K562 (cell line): Measurements from ENCODE around the gene IL18RAP. TPM values are rescaled to one million over a fixed set of nuclear protein-coding genes. Genes with fewer than 3 reads are reported as not detected.

ENCODE experiments used
- ATAC-seq: fragments of 200-7000 bp; cut with Tn5 transposase; 3 replicates; pipeline ENCODE4 v1.9.1; 2020; ENCODE audit warnings: moderate library complexity
- BruUV-seq: library from RNA; stranded (reverse); fragments of 400-500 nt; replicated peaks from 2 replicates; lab custom pipeline; 2021; lab: Mats Ljungman, UMichigan
- CTCF ChIA-PET: fragments of 300-600 bp; formaldehyde crosslinking; extraction: SDS; loops from one replicate; lab custom pipeline; 2021; ENCODE audit warnings: low intra/inter-chr PET ratio; lab: Yijun Ruan, JAX
- POLR2A ChIA-PET: fragments of 300-600, 350-650 bp; sonication (Branson Sonifier 250); formaldehyde crosslinking; extraction: SDS; loops from one replicate; lab custom pipeline; 2021; ENCODE audit warnings: antibody characterized with exemption, inconsistent platforms; lab: Yijun Ruan, JAX
- DNase-seq, 4 experiments: peaks; one replicate each; pipeline versions ENCODE4 v3.0.0 to v3.0.0-alpha.2; 2011 to 2018; ENCODE audit warnings: low spot score in 3 of 4, mixed read lengths in 3 of 4; ENCODE audit errors: extremely low read depth in 1 of 4
- FAIRE-seq: peaks from 2 replicates; lab custom pipeline; 2011; peaks lifted over from hg19 to GRCh38; lab: Jason Lieb, UNC
- H2AFZ ChIP-seq: 2 replicates; pipeline ENCODE4 v1.6.0; 2011; ENCODE audit warnings: low read depth, low read length, control low read depth, inconsistent platforms
- H3K27ac ChIP-seq: fragments of 200-600 bp; 3 replicates; pipeline ENCODE4 v1.8.0; 2011; ENCODE audit warnings: low read depth, mild to moderate bottlenecking, control low read depth, inconsistent platforms, low read length, moderate library complexity, mixed read lengths; ENCODE audit errors: extremely low read depth
- H3K27me3 ChIP-seq, 2 experiments: fragments of 300-600 bp in 1 of 2; 2 replicates in 1 of 2; 3 replicates in 1 of 2; pipeline versions ENCODE4 v1.6.0 to v1.8.0; 2011; ENCODE audit warnings: inconsistent platforms in 2 of 2, low read length in 2 of 2, mild to moderate bottlenecking in 1 of 2, mixed read lengths in 1 of 2, moderate library complexity in 1 of 2; ENCODE audit not compliant: control insufficient read depth in 2 of 2, insufficient read depth in 2 of 2
- H3K36me3 ChIP-seq: fragments of 300-600 bp; 3 replicates; pipeline ENCODE4 v1.8.0; 2011; ENCODE audit warnings: mild to moderate bottlenecking, low read length, inconsistent platforms; ENCODE audit not compliant: control insufficient read depth, insufficient read depth
- H3K4me1 ChIP-seq, 2 experiments: fragments of 200-600 bp in 1 of 2; replicated peaks in 1 of 2; 2 replicates in 1 of 2; 3 replicates in 1 of 2; pipeline versions ENCODE4 v1.5.1 to v1.8.0; 2011; ENCODE audit warnings: inconsistent platforms in 2 of 2, low read length in 2 of 2, mild to moderate bottlenecking in 1 of 2, mixed read lengths in 1 of 2, moderate library complexity in 1 of 2; ENCODE audit not compliant: control insufficient read depth in 2 of 2, insufficient read depth in 2 of 2
- H3K4me2 ChIP-seq: 2 replicates; pipeline ENCODE4 v1.6.1; 2011; ENCODE audit warnings: low read length, control low read depth, inconsistent platforms, mixed read lengths; ENCODE audit not compliant: insufficient read depth
- H3K4me3 ChIP-seq: fragments of 200-600 bp; sonication (generic), shearing (Covaris generic); 2 replicates; pipeline ENCODE4 v1.5.1; 2016; ENCODE audit warnings: control low read depth, inconsistent platforms
- H3K79me2 ChIP-seq: fragments of 200-600 bp; 3 replicates; pipeline ENCODE4 v1.8.0; 2011; ENCODE audit warnings: low read length, inconsistent platforms; ENCODE audit not compliant: control insufficient read depth, insufficient read depth
- H3K9ac ChIP-seq, 2 experiments: 2 replicates each; pipeline versions ENCODE4 v1.6.0 to v1.6.1; 2011; ENCODE audit warnings: low read depth in 2 of 2, low read length in 2 of 2, control low read depth in 1 of 2, inconsistent platforms in 1 of 2, mild to moderate bottlenecking in 1 of 2, mixed read lengths in 1 of 2; ENCODE audit not compliant: insufficient read depth in 1 of 2
- H3K9me1 ChIP-seq: one replicate; pipeline ENCODE4 v1.6.0; 2011; ENCODE audit warnings: inconsistent platforms, mild to moderate bottlenecking, low read length, moderate library complexity; ENCODE audit not compliant: control insufficient read depth, insufficient read depth
- H3K9me3 ChIP-seq: replicated peaks from 2 replicates; pipeline ENCODE4 v1.5.1; 2011; ENCODE audit warnings: low read depth, low read length, inconsistent platforms; ENCODE audit not compliant: control insufficient read depth, insufficient read depth
- H4K20me1 ChIP-seq: replicated peaks from 2 replicates; pipeline ENCODE4 v1.6.1; 2011; ENCODE audit warnings: low read length, inconsistent platforms, mixed read lengths; ENCODE audit not compliant: control insufficient read depth, insufficient read depth
- BRD9 ChIP-seq: fragments of 450-650 bp; IDR thresholded peaks from 2 replicates; pipeline ENCODE4 v1.6.1; 2018; ENCODE audit warnings: low read depth; ENCODE audit not compliant: partially characterized antibody
- CGGBP1 ChIP-seq: fragments of 250-450 bp; sonication (Bioruptor Pico); IDR thresholded peaks from 2 replicates; pipeline ENCODE4 v1.9.0; 2021; ENCODE audit warnings: mild to moderate bottlenecking
- ETV6 ChIP-seq, 3 experiments: fragments of 150-350 bp in 1 of 3; sonication (generic) in 1 of 3; formaldehyde crosslinking in 1 of 3; IDR thresholded peaks; 2 replicates each; pipeline versions ENCODE4 v1.6.1 to v1.8.0; 2014 to 2022; ENCODE audit warnings: borderline replicate concordance in 2 of 3, low read depth in 2 of 3, antibody characterized with exemption in 1 of 3, low read length in 1 of 3, mild to moderate bottlenecking in 1 of 3, missing genetic modification reagents in 1 of 3
- GATA2 ChIP-seq: sonication (generic); formaldehyde crosslinking; IDR thresholded peaks from 2 replicates; pipeline ENCODE4 v1.4.0; 2020; ENCODE audit warnings: mild to moderate bottlenecking, missing genetic modification reagents
- HNRNPUL1 ChIP-seq: fragments of 200-400 bp; formaldehyde crosslinking; IDR thresholded peaks from 2 replicates; pipeline ENCODE4 v1.6.1; 2017; ENCODE audit warnings: low read length
- MNT ChIP-seq, 2 experiments: fragments of 450-650 bp; conservative IDR thresholded peaks; 2 replicates each; pipeline ENCODE4 v1.6.1; 2017; ENCODE audit warnings: mild to moderate bottlenecking in 2 of 2, moderate library complexity in 2 of 2
- PYGO2 ChIP-seq: fragments of 450-650 bp; IDR thresholded peaks from 2 replicates; pipeline ENCODE4 v1.6.1; 2016; ENCODE audit warnings: mild to moderate bottlenecking, missing genetic modification characterization, moderate library complexity, missing compliant biosample characterization
- RFX1 ChIP-seq: fragments of 450-650 bp; IDR thresholded peaks from 2 replicates; pipeline ENCODE4 v1.6.1; 2016; ENCODE audit warnings: mild to moderate bottlenecking, moderate library complexity
- STAT6 ChIP-seq: sonication (generic); formaldehyde crosslinking; IDR thresholded peaks from 2 replicates; pipeline ENCODE4 v1.8.1; 2023; ENCODE audit warnings: mild to moderate bottlenecking, missing genetic modification reagents
- TRIM25 ChIP-seq: fragments of 450-650 bp; IDR thresholded peaks from 2 replicates; pipeline ENCODE4 v1.7.0; 2016; ENCODE audit warnings: borderline replicate concordance
- ZNF347 ChIP-seq: fragments of 450-650 bp; formaldehyde crosslinking; IDR thresholded peaks from 2 replicates; pipeline ENCODE4 v1.4.0; 2020; ENCODE audit warnings: low read depth, mild to moderate bottlenecking, moderate library complexity
- WGBS: fragments of 100-300 bp; shearing (Covaris generic); methylation state at CpG from one replicate; pipeline ENCODE4 v1.1.6; 2016; ENCODE audit warnings: low coverage, mixed read lengths; ENCODE audit not compliant: insufficient coverage; ENCODE audit errors: missing lambda C conversion rate; 5-methylcytosine and 5-hydroxymethylcytosine counted together
- in situ Hi-C: fragments of 300-500 bp; cut with MboI; formaldehyde crosslinking; loops from 4 replicates; pipeline ENCODE4 v1.15.0; 2018; ENCODE audit warnings: inconsistent platforms, mixed read lengths
- intact Hi-C: fragments of 100-400 bp; cut with micrococcal nuclease; formaldehyde crosslinking; loops from 2 replicates; pipeline ENCODE4 v1.14.2; 2022
- polyA plus RNA-seq, 8 experiments: library from polyadenylated mRNA; depleted of rRNA in 4 of 8; stranded (reverse) in 5 of 8; unstranded in 3 of 8; fragments of >200 nt; fragmentation: Nextera tagmentation in 2 of 8; fragmentation: Illumina TruSeq in 1 of 8; extraction: Ambion mirVana in 2 of 8; extraction: Trizol in 1 of 8; gene quantifications; 2 replicates each; pipeline versions ENCODE4 v1.2.1 to v1.2.3, GENCODE V29; 2011 to 2014; ENCODE audit warnings: inconsistent platforms in 1 of 8, missing spikeins in 1 of 8
- total RNA-seq, 7 experiments: library from RNA; depleted of rRNA in 6 of 7; stranded (reverse); fragments of >200 nt in 6 of 7; fragmentation: Illumina TruSeq in 2 of 7; extraction: Trizol in 2 of 7; gene quantifications; 2 replicates each; pipeline versions ENCODE4 v1.2.1 to v1.2.3, GENCODE V29; 2011 to 2021; ENCODE audit warnings: low replicate concordance in 1 of 7

The IL18RAP gene
- total and polyA plus RNA-seq, 9 of the 15 experiments (the other 6 are each of a cell fraction or from before 2014, with no cell fraction given), result 1.1 to 20.5 (median 5.8) TPM

- Histone ChIP-seq H3K4me1 (no peaks in the 10 kb centered on the region; a peak in 2 of 5 replicates), H4K20me1 (no peaks in the 10 kb centered on the region), H3K9ac (no peak overlapping the region), H3K79me2 (no peaks in the 10 kb centered on the region), H3K36me3 (no peaks in the 10 kb centered on the region), H3K4me3 (no peak overlapping the region), H3K27ac (no peak overlapping the region), H2AFZ (no peak overlapping the region), H3K9me1 (no peaks in the 10 kb centered on the region), H3K27me3 (peaks cover 3 to 18% of the 10 kb centered on the region in 2 experiments), H3K4me2 (no peak overlapping the region), H3K9me3 (no peaks in the 10 kb centered on the region)
- POLR2A ChIA-PET, result interaction anchor here (1.2 to 2.0 kb wide), 2 partner anchors 8 to 13 kb away, joined by 4 to 9 read pairs; no protein-coding TSS in a partner anchor
- no TSS peak for BruUV-seq
- intact Hi-C loops, result no loop called here
- CTCF ChIA-PET, result no interaction called here
- ATAC-seq (no peak), FAIRE-seq (no peak), DNase-seq (no peak)
- TF ChIP-seq MNT (conservative IDR thresholded peaks at IDR 0.05) (no peak), HNRNPUL1 (no peak), TRIM25 (no peak), ZNF347 (CRISPR knock-in tag) (no peak), RFX1 (no peak), ETV6 (IDR thresholded peaks at IDR 0.05; ENCODE audit: borderline replicate concordance in 1 of 2, low read depth in 2 of 2, low read length in 1 of 2) (no peak), ETV6 (CRISPR knock-in tag; IDR thresholded peaks at IDR 0.05; ENCODE audit: borderline replicate concordance) (no peak), CGGBP1 (CRISPR knock-in tag) (no peak), STAT6 (no peak), PYGO2 (tag) (no peak), BRD9 (no peak), GATA2 (CRISPR knock-in tag) (no peak)
- WGBS, result 0% methylated on average over 1 of the region's 1 CpG
- in situ Hi-C loops, result no loop called here
These were observed 66.7 kb downstream of the IL18RAP start for GRCh38 chr2:102489646-102490045.
